GM23338 (cell line): ENCODE data around the gene PCDHGC4.

Experiments used
- EZH2 ChIP-seq: fragments of 200-600 bp; sonication (generic); IDR thresholded peaks from one replicate; pipeline ENCODE4 v1.8.0; 2017; ENCODE audit warnings: antibody characterized with exemption, mild to moderate bottlenecking, low read depth; ENCODE audit not compliant: unreplicated experiment
- EZH2phosphoT487 ChIP-seq: fragments of 200-600 bp; sonication (generic); IDR thresholded peaks from one replicate; pipeline ENCODE4 v1.8.1; 2018; ENCODE audit warnings: antibody characterized with exemption; ENCODE audit not compliant: unreplicated experiment
- NANOG ChIP-seq: IDR thresholded peaks from 2 replicates; pipeline ENCODE4 v1.6.1; 2016; ENCODE audit warnings: antibody characterized with exemption, borderline replicate concordance
- POLR2AphosphoS5 ChIP-seq: IDR thresholded peaks from 2 replicates; pipeline ENCODE4 v1.6.1; 2016; ENCODE audit warnings: antibody characterized with exemption, low read depth
- STAT1 ChIP-seq: IDR thresholded peaks from one replicate; pipeline ENCODE4 v1.6.1; 2016; ENCODE audit warnings: antibody characterized with exemption; ENCODE audit not compliant: unreplicated experiment
- ZNF114 ChIP-seq: fragments of 250-450 bp; sonication (Bioruptor Pico); IDR thresholded peaks from 2 replicates; pipeline ENCODE4 v1.5.0; 2020; ENCODE audit warnings: mild to moderate bottlenecking, moderate library complexity
- ZNF331 ChIP-seq: fragments of 250-450 bp; sonication (Bioruptor Pico); IDR thresholded peaks from 2 replicates; pipeline ENCODE4 v1.5.0; 2020; ENCODE audit warnings: low read depth, mild to moderate bottlenecking, moderate library complexity
- TF ChIP-seq, protein P1 (sequence below), 2 experiments: fragments of 200-600 bp in 1 of 2; sonication (generic) in 1 of 2; conservative IDR thresholded peaks; 2 replicates each; pipeline versions ENCODE4 v1.5.1 to v1.6.1; 2016 to 2017; ENCODE audit warnings: antibody characterized with exemption in 2 of 2, low read depth in 2 of 2, mild to moderate bottlenecking in 2 of 2, moderate library complexity in 1 of 2
- TF ChIP-seq, protein P2 (sequence below): IDR thresholded peaks from one replicate; pipeline ENCODE4 v1.6.1; 2018; ENCODE audit warnings: antibody characterized with exemption; ENCODE audit not compliant: unreplicated experiment

DNA sequence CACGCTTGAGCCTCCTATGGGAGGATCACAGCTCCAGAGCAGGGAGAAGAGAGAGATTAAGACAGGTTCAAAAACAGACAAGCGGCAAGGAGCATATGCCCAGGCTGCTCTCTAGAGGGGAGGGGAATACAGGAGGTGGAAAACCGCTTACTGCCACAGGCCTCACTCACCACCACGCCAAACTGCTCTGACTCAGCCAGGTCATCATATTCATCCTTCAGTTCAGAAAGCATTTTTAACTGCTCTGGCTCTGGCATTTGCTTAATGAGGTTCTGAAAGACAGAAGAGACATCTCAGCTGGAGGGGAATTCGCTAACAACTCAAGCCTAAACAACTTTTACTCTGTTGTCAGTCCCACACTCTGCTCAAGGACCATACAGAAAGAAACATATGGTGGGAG, 44.2 kb downstream of the PCDHGC4 start:
- TF ChIP-seq POLR2AphosphoS5 (no peak), EZH2 (no peak), ZNF331 (CRISPR knock-in tag) (no peak), NANOG (no peak), EZH2phosphoT487 (no peak), ZNF114 (no peak), STAT1 (no peak)
- TF ChIP-seq, protein P1, sequence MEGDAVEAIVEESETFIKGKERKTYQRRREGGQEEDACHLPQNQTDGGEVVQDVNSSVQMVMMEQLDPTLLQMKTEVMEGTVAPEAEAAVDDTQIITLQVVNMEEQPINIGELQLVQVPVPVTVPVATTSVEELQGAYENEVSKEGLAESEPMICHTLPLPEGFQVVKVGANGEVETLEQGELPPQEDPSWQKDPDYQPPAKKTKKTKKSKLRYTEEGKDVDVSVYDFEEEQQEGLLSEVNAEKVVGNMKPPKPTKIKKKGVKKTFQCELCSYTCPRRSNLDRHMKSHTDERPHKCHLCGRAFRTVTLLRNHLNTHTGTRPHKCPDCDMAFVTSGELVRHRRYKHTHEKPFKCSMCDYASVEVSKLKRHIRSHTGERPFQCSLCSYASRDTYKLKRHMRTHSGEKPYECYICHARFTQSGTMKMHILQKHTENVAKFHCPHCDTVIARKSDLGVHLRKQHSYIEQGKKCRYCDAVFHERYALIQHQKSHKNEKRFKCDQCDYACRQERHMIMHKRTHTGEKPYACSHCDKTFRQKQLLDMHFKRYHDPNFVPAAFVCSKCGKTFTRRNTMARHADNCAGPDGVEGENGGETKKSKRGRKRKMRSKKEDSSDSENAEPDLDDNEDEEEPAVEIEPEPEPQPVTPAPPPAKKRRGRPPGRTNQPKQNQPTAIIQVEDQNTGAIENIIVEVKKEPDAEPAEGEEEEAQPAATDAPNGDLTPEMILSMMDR (conservative IDR thresholded peaks at IDR 0.05; ENCODE audit: low read depth in 2 of 2) = no peak
- TF ChIP-seq, protein P2, sequence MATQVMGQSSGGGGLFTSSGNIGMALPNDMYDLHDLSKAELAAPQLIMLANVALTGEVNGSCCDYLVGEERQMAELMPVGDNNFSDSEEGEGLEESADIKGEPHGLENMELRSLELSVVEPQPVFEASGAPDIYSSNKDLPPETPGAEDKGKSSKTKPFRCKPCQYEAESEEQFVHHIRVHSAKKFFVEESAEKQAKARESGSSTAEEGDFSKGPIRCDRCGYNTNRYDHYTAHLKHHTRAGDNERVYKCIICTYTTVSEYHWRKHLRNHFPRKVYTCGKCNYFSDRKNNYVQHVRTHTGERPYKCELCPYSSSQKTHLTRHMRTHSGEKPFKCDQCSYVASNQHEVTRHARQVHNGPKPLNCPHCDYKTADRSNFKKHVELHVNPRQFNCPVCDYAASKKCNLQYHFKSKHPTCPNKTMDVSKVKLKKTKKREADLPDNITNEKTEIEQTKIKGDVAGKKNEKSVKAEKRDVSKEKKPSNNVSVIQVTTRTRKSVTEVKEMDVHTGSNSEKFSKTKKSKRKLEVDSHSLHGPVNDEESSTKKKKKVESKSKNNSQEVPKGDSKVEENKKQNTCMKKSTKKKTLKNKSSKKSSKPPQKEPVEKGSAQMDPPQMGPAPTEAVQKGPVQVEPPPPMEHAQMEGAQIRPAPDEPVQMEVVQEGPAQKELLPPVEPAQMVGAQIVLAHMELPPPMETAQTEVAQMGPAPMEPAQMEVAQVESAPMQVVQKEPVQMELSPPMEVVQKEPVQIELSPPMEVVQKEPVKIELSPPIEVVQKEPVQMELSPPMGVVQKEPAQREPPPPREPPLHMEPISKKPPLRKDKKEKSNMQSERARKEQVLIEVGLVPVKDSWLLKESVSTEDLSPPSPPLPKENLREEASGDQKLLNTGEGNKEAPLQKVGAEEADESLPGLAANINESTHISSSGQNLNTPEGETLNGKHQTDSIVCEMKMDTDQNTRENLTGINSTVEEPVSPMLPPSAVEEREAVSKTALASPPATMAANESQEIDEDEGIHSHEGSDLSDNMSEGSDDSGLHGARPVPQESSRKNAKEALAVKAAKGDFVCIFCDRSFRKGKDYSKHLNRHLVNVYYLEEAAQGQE = no peak
